WTC11 (cell line): ENCODE data around the gene PXN.

Experiments
- ETV6 ChIP-seq: sonication (generic); formaldehyde crosslinking; IDR thresholded peaks from 2 replicates; pipeline ENCODE4 v1.8.1; 2022; ENCODE audit warnings: mild to moderate bottlenecking, missing genetic modification reagents
- SP1 ChIP-seq: sonication (generic); formaldehyde crosslinking; conservative IDR thresholded peaks from 2 replicates; pipeline ENCODE4 v1.8.1; 2022; ENCODE audit warnings: missing genetic modification reagents
- TEAD4 ChIP-seq: sonication (generic); formaldehyde crosslinking; IDR thresholded peaks from 2 replicates; pipeline ENCODE4 v1.8.0; 2022; ENCODE audit warnings: mild to moderate bottlenecking, missing genetic modification reagents
- ZNF138 ChIP-seq: sonication (generic); formaldehyde crosslinking; conservative IDR thresholded peaks from 2 replicates; pipeline ENCODE4 v1.8.1; 2022; ENCODE audit warnings: mild to moderate bottlenecking, moderate library complexity, missing genetic modification reagents
- ZNF317 ChIP-seq: sonication (generic); formaldehyde crosslinking; IDR thresholded peaks from 2 replicates; pipeline ENCODE4 v1.8.1; 2023; ENCODE audit warnings: low read depth, mild to moderate bottlenecking, moderate library complexity, missing genetic modification reagents, borderline replicate concordance
- TF ChIP-seq, protein P1 (sequence below): fragments of 200-600 bp; IDR thresholded peaks from 2 replicates; pipeline ENCODE4 v1.8.0; 2022; ENCODE audit warnings: antibody characterized with exemption
- TF ChIP-seq, protein P2 (sequence below): sonication (generic); formaldehyde crosslinking; IDR thresholded peaks from 2 replicates; pipeline ENCODE4 v1.8.0; 2022; ENCODE audit warnings: mild to moderate bottlenecking, missing genetic modification reagents

DNA sequence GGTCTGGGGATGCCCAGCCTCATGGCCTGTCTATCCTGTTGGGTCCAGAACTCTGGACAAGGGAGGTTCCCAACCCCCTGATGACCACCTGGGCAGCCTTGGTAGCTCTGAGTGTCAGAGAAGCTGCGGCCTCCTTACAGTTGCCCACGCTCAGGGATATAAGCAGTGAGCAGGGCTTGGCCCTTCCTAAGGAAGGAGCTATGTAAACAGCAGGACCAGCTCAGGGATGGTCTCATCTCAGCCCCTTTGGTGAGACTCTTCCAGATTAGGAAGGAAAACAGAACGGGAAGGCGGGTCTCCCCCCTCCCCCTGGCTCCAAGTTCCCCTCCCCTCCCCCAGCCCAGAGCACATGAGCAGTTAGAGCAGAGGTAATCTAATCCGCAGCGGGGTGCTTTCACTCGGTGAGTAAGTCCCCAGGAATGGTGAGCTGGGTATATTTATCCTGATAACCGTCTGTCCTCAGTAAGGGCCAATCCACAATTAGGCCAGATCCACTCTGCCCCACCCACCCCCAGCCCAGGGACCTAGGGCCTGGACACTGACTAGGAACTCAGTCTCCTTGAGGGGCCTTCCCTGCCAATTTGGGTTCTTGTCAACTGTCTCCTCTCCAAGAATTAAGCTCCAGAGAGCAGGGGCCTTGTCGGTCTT lies 35.1 kb downstream of the PXN start:
- TF ChIP-seq SP1 (CRISPR knock-in tag) (no peak), ZNF138 (CRISPR knock-in tag) (no peak), TEAD4 (CRISPR knock-in tag) (no peak), ZNF317 (CRISPR knock-in tag) (no peak), ETV6 (CRISPR knock-in tag) (no peak)
- TF ChIP-seq, protein P1, sequence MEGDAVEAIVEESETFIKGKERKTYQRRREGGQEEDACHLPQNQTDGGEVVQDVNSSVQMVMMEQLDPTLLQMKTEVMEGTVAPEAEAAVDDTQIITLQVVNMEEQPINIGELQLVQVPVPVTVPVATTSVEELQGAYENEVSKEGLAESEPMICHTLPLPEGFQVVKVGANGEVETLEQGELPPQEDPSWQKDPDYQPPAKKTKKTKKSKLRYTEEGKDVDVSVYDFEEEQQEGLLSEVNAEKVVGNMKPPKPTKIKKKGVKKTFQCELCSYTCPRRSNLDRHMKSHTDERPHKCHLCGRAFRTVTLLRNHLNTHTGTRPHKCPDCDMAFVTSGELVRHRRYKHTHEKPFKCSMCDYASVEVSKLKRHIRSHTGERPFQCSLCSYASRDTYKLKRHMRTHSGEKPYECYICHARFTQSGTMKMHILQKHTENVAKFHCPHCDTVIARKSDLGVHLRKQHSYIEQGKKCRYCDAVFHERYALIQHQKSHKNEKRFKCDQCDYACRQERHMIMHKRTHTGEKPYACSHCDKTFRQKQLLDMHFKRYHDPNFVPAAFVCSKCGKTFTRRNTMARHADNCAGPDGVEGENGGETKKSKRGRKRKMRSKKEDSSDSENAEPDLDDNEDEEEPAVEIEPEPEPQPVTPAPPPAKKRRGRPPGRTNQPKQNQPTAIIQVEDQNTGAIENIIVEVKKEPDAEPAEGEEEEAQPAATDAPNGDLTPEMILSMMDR, result no peak
- TF ChIP-seq, protein P2, sequence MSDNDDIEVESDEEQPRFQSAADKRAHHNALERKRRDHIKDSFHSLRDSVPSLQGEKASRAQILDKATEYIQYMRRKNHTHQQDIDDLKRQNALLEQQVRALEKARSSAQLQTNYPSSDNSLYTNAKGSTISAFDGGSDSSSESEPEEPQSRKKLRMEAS (CRISPR knock-in tag), result no peak
